ENCODE measurements around the gene KRTAP10-9.
"Not testable (repeated sequence)": the region's sequence is repeated elsewhere in the genome, so short reads cannot be mapped to it uniquely, and the experiment has no call there.

The KRTAP10-9 gene

DNA sequence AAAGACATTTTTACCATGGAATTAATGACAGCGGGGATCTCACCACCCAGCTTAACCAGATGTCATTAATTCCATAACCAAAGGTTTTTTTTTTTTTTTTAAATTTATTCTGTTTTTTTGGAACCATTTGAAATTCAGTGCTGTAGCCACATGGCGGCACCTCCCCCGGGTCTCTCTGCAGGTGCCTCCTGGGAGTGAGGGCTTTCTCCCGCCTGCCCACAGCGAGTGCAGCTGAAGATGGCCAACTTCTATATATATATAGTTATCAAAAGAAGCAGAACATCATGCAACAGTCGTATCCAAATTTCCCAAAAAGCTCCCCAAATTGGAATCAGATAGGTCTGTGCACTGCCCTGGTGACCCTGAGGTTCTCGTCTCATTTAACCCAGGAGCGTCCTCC lies 11.4 kb upstream of the KRTAP10-9 start:
- DNase-seq (ENCODE audit: low read depth) = no peak

DNA sequence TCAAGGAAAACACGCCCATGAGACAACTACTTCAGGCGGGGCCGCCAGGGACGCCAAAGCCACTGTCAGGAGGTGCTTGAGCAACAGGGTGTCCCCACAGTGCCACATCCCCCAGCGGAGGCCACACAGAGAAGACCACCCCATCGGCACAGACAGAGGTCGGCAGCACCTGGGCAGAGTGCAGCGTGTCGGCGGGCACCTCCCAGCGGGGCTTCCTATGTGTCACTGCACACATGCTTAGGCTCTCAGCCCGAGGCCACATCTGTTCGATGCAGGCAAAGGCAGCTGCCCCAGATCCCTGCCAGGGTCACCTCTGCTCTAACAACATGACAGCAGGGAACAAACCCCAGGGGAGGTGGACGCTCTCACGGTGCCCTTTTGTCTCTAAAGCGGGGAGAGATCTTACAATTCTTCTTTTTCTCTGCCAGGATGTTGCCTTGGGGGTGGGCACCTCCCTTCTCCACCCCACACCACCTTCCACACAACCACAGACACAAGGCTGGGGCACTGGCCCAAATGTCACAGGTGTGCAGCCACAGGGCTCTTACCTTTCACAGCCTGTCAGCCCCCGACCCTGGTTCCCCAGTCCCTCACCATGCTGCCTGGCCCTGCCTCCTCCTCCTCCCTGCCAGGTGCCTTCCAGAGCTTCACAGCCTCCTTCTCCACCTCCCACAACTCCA lies 10.8 kb upstream of the KRTAP10-9 start:
- DNase-seq (ENCODE audit: low read depth) = no peak

DNA sequence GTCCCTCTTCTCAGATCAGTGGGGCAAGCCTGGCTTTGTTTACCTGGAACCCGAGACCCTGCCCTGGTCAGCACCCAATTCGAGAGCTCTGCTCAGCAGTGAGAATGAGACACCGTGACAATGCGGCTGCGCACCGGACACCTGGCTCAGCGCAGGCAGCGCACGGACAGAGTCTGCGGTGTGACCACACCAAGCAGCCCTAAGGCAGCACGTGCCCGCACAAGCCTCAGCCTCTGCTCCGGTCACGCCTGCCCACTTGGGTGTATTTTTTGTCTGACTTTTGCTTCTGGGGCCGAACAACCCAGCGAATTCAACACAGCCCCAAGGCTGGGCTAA lies 10.3 kb upstream of the KRTAP10-9 start:
- no peak for DNase-seq (ENCODE audit: low read depth)

DNA sequence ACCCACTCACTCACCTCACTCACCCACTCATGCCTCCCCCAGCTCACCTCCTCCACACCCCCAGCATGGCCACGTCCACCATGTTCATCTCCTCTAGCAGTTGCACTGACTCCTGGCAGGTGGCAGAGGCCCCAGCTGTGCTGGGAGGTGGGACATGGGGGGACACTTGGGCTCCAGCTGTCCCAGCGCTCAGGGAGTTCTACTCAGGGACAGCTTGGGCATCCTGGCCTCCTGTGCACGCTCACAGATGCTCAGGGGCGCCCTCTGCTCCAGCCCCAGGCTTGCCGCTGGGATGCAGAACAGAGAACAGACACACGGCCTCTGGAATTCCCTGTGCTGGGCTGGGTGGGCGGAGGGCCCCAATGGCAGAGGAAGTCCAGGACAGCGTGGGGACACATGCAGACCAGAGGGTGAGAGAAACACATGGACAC lies 9.8 kb upstream of the KRTAP10-9 start:
- no peak for DNase-seq (ENCODE audit: low read depth)

DNA sequence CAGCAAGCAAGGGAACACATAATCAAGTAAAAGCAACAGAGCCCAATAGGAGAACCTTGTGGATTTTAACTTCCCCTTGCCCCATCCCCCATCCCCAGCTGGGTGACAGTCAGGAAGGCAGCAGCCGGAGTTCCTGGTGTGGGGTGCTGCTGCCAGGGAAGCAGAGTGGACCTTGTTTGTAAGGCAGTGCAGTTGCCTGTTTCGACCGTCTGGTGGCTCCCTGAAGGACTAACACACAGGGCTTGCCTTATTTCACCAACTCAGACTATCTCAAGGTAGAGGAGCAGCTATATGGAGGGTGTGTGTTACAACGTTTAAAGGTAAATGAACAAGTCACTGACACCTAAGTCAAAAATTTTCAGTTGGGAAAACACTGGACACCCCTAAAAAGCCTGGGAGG lies 8.4 kb upstream of the KRTAP10-9 start:
- DNase-seq (ENCODE audit: low read depth) = peak; percentile 14

DNA sequence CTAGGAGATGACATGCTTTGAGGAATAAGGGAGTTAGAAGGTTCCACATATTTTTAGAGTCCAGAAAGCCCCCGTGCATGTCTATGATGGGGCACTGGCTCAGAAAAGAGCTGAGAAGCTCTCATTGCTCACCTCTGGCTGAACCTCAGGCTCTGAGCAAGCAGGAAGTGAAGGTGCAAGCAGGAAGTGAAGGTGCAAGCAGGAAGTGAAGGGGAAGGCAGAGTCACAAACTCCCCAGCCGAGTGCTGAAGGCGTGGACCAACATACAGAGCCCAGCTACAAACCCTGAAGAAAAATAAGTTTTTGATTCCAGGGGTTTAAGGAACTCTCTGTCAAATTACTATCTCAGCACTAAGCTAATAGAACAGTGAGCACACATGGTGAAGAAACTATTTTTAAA lies 8.0 kb upstream of the KRTAP10-9 start:
- DNase-seq (ENCODE audit: low read depth) = no peak

DNA sequence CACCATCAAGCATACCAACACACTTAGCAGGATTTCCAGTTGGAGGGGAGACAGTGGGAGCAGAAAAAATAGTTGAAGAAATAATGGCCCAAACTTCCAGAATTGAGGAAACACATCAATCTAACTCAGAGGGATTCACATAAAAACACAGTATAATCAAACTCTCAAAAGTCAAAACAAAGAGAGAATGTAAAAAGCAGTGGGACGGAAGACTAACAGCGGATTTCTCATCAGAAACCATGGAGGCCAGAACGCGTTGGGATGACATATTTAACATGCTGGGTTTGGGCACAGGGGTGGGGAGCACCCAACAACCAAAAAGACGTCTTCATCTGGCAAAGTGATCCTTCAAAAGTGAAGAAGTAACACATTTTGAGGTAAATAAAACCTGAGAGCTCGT lies 7.0 kb upstream of the KRTAP10-9 start:
- DNase-seq (ENCODE audit: low read depth) = no peak

DNA sequence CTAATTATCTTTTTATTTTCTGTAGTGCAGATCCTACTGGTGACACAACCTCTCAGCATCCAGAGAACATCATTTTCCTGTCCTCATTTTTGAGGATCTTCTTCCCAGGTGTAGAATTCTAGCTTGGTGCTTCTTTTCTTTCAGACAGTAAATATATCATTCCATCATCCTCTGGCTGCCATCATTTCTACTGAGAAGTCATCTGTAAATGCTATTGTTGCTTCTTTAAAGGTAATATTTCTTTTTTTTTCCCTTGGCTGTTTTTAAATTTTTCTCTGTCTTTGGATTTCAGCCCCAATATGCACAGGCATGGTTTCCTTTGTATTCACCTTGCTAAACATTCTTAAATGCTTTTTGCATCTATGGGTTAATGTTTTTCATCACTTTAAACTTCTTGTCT lies 3.3 kb upstream of the KRTAP10-9 start:
- no peak for DNase-seq (ENCODE audit: low read depth)

DNA sequence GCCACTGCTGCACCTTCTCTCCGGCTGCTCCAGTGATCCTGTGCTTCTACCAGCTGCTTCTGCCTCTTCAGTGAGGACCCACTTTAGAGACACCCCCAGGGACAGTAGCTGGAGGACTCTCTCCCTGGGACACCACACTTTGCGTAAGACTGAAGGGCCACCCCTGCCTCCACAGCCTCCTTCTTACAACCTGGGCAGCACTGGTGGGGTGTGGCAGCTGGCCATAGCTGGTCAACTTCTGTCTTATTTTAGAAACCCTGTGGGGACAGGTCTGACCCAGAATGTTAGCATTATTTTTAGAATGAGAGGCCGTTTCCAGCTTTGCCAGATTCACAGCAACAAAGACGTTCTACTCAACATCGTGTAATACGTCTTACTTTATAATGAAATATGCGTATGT lies 1.1 kb upstream of the KRTAP10-9 start:
- DNase-seq (ENCODE audit: low read depth) = no peak

DNA sequence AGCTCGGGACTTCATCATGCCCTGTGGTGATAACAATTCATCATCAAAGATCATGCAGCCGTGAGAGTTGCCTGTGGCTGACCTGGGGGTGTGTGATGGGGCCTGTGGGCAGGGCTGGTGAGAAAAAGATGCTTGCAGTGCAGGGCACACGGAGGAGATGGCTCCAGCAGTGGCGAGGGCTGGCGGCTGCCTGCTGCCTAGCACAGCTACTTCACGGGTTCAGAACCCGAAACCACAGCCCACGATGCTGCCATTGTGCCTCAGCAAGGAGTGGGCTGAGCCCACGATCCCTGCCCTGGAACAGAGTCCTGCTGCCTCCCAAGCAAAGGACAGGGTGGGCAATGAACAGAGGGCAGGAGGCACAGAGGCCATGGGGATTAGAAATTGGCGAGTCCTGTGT lies 631 bp upstream of the KRTAP10-9 start:
- DNase-seq (ENCODE audit: low read depth) = no peak

DNA sequence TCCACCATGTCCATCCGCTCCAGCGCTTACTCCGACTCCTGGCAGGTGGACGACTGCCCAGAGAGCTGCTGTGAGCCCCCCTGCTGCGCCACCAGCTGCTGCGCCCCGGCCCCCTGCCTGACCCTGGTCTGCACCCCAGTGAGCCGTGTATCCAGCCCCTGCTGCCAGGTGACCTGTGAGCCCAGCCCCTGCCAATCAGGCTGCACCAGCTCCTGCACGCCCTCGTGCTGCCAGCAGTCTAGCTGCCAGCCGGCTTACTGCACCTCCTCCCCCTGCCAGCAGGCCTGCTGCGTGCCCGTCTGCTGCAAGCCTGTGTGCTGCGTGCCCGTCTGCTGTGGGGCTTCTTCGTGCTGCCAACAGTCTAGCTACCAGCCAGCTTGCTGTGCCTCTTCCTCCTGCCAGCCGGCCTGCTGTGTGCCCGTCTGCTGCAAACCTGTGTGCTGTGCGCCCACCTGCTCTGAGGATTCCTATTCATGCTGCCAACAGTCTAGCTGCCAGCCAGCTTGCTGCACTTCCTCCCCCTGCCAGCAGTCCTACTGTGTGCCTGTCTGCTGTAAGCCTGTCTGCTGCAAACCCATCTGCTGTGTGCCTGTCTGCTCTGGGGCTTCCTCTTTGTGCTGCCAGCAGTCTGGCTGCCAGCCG lies 409 bp downstream of the KRTAP10-9 start:
- not testable (repeated sequence) for DNase-seq (ENCODE audit: low read depth)

DNA sequence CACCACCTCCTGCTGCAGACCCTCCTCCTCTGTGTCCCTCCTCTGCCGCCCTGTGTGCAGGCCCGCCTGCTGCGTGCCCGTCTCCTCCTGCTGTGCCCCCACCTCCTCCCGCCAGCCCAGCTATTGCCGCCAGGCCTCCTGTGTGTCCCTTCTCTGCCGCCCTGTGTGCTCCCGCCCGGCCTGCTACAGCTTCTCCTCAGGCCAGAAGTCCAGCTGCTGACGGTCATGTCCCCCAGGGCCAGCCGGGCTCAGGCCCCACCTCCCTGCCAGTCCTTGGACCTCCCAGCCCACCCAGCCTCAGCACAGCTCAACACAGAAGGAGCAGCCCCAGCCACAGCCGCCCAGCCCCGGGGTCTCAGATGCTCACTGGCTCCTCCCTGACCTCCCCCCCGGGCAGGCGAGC lies 939 bp downstream of the KRTAP10-9 start:
- not testable (repeated sequence) for DNase-seq (ENCODE audit: low read depth)

DNA sequence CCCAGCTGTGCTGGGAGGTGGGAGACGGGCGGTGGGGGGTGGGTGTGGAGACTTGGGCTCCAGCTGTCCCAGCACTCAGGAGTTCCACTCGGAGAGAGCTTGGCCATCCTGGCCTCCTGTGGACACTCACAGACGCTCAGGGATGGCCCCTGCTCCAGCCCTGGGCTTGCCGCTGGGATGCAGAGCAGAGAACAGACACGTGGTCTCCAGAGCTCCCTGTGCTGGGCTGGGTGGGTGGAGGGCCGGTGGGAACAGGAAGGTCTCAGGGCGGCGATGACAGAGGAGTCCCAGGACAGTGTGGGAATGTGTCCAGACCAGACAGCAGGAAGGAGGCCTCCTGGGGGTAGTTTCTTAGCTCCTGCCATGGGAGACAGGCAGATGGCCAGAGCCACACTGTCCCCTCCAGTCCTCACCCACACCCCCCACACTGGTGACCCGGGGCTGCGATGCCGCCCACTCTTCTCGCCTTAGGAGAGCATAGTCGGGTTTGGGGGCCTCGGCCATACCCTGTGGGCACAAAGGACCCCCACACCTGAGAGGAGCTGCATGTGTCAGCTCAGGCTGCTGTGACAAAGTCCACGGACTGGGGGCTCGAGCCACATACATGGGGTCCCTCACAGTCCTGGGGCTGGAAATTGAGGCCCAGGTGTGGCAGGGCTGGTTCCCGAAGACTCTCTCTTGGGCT lies 2.0 kb downstream of the KRTAP10-9 start:
- no peak for DNase-seq (ENCODE audit: low read depth)

DNA sequence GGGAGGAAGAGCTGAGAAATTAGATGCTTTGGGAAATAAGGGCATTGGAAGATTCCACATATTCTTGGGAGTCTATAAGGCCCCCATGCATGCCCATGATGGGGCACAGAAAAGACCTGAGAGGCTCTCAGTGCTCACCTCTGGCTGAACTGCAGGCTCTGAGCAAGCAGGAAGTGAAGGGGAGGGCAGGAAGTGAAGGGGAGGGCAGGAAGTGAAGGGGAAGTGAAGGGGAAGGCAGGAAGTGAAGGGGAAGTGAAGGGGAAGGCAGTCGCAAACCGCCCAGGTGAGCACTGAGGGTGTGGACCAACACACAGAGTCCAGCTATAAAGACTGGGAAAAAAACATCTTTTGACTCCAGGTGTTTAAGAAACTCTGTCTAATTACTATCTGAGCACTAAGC lies 3.5 kb downstream of the KRTAP10-9 start:
- DNase-seq (ENCODE audit: low read depth) = no peak

DNA sequence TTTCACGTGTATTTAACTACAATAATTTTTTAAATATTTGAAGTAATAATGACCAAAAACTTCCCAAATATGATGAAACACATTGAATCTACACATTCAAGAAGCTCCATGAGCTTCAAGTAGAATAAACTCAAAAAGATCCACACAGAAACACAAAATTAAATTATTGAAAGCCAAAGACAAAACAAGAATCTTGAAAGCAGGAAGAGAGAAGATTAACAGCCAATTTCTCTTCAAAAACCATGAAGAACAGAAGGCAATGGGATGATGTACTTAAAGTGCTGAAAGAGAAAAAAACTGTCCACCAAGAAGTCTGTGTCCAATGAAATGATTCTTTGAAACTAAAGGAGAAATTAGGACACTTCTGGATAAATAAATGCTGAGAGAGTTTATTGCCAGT lies 5.2 kb downstream of the KRTAP10-9 start:
- no peak for DNase-seq (ENCODE audit: low read depth)

DNA sequence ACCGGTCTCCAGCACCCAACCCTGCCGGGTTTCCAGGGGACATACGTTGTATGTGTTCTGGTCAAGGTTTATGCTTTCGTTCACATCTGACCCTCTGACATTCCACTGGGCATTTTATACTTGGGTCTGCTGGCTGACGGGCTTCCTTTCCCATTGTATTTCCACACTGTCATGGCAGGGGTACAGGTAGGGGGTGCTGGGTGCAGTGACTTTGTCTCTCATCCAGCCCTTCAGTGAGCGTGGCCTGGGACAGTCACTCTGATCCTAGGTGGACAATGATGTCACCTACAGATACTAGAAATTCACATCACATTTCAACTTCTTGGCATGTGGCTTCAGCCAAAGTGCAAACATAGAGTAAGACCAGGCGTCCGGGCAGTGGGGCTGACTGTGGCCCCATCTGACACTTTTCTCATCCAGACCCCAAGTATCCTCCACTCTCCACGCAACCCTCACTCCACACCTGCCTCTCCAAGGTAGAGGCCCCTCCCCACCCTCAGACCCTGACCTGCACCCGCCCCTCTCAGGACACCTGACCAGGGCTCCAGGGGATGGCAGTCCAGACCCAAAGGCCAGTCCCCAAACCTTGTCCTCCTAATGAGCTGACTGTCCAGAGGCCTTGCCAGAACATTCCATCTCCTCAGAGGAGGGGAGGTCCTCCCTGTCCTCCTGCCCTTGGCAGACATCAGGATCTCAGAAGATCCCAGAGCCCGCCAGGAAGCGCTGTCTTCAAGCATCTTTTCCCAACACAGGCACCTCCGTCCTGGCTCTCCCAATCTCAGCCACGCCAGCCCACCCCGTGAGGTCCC lies 9.5 kb downstream of the KRTAP10-9 start:
- DNase-seq (ENCODE audit: low read depth) = no peak

DNA sequence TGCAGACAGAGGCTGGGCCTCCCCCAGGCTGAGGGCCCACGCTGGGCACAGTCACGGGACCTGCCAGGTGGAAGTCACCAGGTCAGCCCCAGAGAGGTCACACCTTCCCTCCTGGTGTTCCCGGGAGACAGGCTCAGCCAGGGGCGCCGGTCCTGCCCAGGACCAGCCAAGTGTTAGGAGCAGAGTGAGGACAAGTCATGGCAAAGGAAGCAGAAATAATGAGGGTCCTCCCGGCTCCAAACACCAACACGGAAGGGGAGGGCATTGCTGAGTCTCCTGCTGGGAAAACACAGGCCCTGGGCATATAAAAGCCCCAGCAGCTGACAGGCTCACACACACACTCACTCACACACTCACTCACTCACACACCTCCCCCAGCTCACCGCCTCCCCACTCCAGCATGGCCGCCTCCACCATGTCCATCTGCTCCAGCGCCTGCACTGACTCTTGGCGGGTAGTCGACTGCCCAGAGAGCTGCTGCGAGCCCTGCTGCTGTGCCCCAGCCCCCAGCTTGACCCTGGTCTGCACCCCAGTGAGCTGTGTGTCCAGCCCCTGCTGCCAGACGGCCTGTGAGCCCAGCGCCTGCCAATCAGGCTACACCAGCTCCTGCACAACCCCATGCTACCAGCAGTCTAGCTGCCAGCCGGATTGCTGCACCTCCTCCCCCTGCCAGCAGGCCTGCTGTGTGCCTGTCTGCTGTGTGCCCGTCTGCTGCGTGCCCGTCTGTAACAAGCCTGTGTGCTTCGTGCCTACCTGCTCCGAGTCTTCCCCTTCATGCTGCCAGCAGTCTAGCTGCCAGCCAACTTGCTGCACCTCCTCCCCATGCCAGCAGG lies 10.3 kb downstream of the KRTAP10-9 start, which contains the start of gene KRTAP10-10:
Gene KRTAP10-10 (plus strand): TSS at position 339 of the 833 bp plus-strand sequence. CDS start 62 bp downstream, at position 401.
- no peak for DNase-seq (ENCODE audit: low read depth)

DNA sequence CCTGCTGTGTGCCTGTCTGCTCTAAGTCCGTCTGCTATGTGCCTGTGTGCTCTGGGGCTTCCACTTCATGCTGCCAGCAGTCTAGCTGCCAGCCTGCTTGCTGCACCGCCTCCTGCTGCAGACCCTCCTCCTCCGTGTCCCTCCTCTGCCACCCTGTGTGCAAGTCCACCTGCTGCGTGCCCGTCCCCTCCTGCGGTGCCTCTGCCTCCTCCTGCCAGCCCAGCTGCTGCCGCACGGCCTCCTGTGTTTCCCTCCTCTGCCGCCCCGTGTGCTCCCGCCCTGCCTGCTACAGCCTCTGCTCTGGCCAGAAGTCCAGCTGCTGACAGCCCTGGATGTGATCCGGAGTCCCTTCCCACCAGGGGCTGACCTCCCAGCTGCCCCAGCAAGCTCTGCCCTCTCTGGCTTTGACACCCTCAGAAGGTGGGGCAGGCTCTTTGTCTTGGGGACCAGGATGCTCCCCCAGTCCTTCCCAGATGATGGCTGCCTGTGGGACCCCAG lies 11.0 kb downstream of the KRTAP10-9 start:
- DNase-seq (ENCODE audit: low read depth) = not testable (repeated sequence)

DNA sequence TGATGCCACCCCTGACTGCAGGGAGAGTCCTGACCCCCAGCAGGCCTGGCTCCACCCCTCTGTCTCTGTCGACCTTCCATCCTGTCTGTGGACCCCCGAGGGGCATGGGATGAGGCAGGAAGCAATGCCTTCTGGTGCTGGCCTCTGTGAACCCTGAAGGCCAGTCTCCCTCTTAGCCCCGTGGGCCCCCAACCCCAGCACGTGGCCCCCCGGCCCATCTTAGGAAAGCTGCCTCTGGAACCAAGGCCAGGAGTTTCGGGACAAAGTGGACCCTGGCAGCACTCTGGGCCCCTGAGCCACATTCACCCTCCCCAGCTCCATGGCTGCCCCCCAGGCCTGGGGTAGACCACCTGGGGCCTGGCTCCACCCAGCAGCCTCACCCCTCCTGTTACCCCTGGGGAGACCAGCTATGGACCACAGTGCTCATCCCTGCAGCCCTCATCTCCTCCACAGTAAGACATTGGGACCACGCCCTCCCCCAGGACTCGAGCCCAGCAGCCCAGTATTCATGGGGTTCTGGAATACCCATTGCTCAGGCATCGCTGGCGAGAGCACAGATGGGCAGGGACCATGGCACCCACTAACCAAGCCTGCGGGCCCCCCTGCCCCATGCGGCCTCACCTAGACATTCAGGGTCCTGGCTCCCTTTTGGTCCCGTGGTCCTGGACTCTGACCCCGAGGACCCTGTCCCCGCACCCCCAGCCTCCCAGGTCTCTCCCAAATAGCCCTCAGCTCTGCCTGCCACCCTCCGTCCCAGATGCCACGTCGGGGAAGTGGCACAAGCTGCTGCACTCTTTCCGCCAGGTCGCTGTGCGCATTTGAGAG lies 11.8 kb downstream of the KRTAP10-9 start:
- not testable (repeated sequence) for DNase-seq (ENCODE audit: low read depth)

DNA sequence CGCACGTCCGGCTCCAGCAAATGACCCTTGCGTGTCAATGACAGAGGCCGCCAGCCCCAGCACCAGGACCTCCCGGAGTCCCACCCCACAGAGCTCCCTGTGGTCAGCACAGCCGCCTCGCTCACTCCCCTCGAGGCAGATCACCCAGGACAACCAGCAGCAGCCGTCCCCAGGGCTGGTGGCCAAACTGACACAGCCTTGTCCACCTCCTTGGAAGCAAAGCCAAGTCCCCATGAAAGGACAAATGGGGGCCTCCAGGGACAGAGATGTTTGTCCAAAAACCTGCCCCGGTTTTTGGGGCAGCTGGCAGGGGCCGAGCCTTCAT lies 12.4 kb downstream of the KRTAP10-9 start:
- DNase-seq (ENCODE audit: low read depth) = no peak

DNA sequence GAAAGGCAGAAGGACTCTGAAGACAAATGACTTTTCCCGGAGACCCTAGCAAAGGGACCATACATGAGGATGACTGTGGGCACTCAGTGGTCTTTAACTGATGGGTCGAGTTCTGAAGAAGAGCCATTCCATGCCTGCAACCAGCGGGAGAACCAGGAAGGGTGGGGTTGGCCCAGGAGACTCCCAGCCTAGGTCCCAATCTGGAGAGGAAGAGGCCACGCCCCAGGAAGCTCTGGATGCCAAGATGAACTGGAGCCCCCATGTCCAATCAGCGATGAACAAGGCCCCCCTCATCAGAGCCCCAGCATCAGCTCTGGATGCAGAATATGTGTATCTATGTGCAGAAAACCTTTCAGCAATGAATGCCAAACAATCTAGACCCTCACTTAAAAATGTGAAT lies 13.9 kb downstream of the KRTAP10-9 start:
- DNase-seq (ENCODE audit: low read depth) = no peak
